Astrocyte of the hippocampus (primary cell): ENCODE measurements around the gene ADK.

Experiments
- DNase-seq: peaks from one replicate; pipeline ENCODE4 v3.0.0; 2011; ENCODE audit warnings: low read depth, low spot score

The ADK gene

GRCh38 chr10:74238031-74238431, 87.0 kb downstream of the ADK start:
- peak; percentile 81 for DNase-seq

GRCh38 chr10:74238516-74238915, 87.5 kb downstream of the ADK start:
- DNase-seq = no peak

- no peak for DNase-seq
Measured at GRCh38 chr10:74243067-74243466, 92.0 kb downstream of the ADK start.

GRCh38 chr10:74244097-74244685, 93.2 kb downstream of the ADK start:
- peak; percentile 57 for DNase-seq

GRCh38 chr10:74244807-74245206, 93.8 kb downstream of the ADK start:
- no peak for DNase-seq

GRCh38 chr10:74246495-74246894, 95.5 kb downstream of the ADK start:
- DNase-seq = no peak

- DNase-seq = no peak
Measured at GRCh38 chr10:74249865-74250264, 98.8 kb downstream of the ADK start.

GRCh38 chr10:74255214-74255613, 104.2 kb downstream of the ADK start:
- no peak for DNase-seq

GRCh38 chr10:74255888-74256357, 104.9 kb downstream of the ADK start:
- peak; percentile 16 for DNase-seq

- no peak for DNase-seq
Measured at GRCh38 chr10:74262856-74263255, 111.8 kb downstream of the ADK start.

GRCh38 chr10:74263996-74264395, 113.0 kb downstream of the ADK start:
- no peak for DNase-seq

GRCh38 chr10:74272288-74272687, 121.3 kb downstream of the ADK start:
- DNase-seq = no peak

- DNase-seq = no peak
Measured at GRCh38 chr10:74275755-74276290, 124.8 kb downstream of the ADK start.

GRCh38 chr10:74276416-74276815, 125.4 kb downstream of the ADK start:
- no peak for DNase-seq

GRCh38 chr10:74282151-74282847, 131.3 kb downstream of the ADK start:
- DNase-seq = no peak

GRCh38 chr10:74282848-74283210, 131.8 kb downstream of the ADK start:
- no peak for DNase-seq

GRCh38 chr10:74289188-74289587, 138.2 kb downstream of the ADK start:
- no peak for DNase-seq

- peak; percentile 34 for DNase-seq
Measured at GRCh38 chr10:74289951-74290350, 138.9 kb downstream of the ADK start.

GRCh38 chr10:74290708-74291107, 139.7 kb downstream of the ADK start:
- DNase-seq = peak; percentile 62

GRCh38 chr10:74292871-74293427, 141.9 kb downstream of the ADK start:
- peak; percentile 73 for DNase-seq

GRCh38 chr10:74293686-74294371, 142.8 kb downstream of the ADK start:
- peak; percentile 60 for DNase-seq

GRCh38 chr10:74297389-74298080, 146.5 kb downstream of the ADK start:
- no peak for DNase-seq
